Measurements from ENCODE around the gene TRAPPC6A. TPM values are rescaled to one million over a fixed set of nuclear protein-coding genes. Genes with fewer than 3 reads are reported as not detected.

TRAPPC6A gene
- total and polyA plus RNA-seq, 2 experiments from 2014 or later: 29.4 to 74.7 TPM

- Histone ChIP-seq H3F3A (replicated peaks; ENCODE audit: low read depth) (0 out of 2 replicates have a peak, but pooled peaks cover 4% of the 10 kb centered on the region), H3K4me1 (ENCODE audit: insufficient read depth) (0 out of 2 replicates have a peak, but pooled peaks cover 3% of the 10 kb centered on the region), H3K4me2 (no peak overlapping the region), H2AFZ (no peak overlapping the region), H3K9me2 (ENCODE audit: insufficient read depth) (no peaks in the 10 kb centered on the region), H4K20me1 (replicated peaks; ENCODE audit: insufficient read depth) (no peaks in the 10 kb centered on the region; the same call in 1 of the 2 replicates), H3K79me2 (replicated peaks; ENCODE audit: insufficient read depth) (peaks cover 14% of the 10 kb centered on the region), H3K4me3 (no peak overlapping the region), H3K36me3 (ENCODE audit: insufficient read depth) (no peaks in the 10 kb centered on the region), H3K27me3 (ENCODE audit: insufficient read depth) (peaks cover 6% of the 10 kb centered on the region; the same call in 1 of the 2 replicates), H3K27ac (ENCODE audit: low read depth) (no peak overlapping the region)
- Mint-ChIP-seq H3K4me3 (peak overlapping the region; percentile 12; the same call in 2 of the 3 replicates), H3K27me3 (ENCODE audit: insufficient read depth, low read depth, poor library complexity) (peaks cover 20% of the 10 kb centered on the region), H3K36me3 (ENCODE audit: low read depth) (no peaks in the 10 kb centered on the region; the same call in 2 of the 3 replicates), H3K27ac (no peak overlapping the region), H3K4me1 (no peaks in the 10 kb centered on the region), H3K9me3 (no peaks in the 10 kb centered on the region)
- DNase-seq (ENCODE audit: low spot score) (no peak), ATAC-seq (no peak)
- TF ChIP-seq EZH2phosphoT487 (IDR thresholded peaks at IDR 0.05; ENCODE audit: unreplicated experiment) (no peak), ZNF331 (CRISPR knock-in tag; IDR thresholded peaks at IDR 0.05; ENCODE audit: low read depth) (no peak), POLR2AphosphoS5 (IDR thresholded peaks at IDR 0.05; ENCODE audit: low read depth) (no peak), JUNB (IDR thresholded peaks at IDR 0.05; ENCODE audit: unreplicated experiment) (no peak), ETS1 (IDR thresholded peaks at IDR 0.05) (no peak), ZNF462 (CRISPR knock-in tag; IDR thresholded peaks at IDR 0.05) (no peak), REST (IDR thresholded peaks at IDR 0.05; ENCODE audit: unreplicated experiment) (no peak), STAT1 (IDR thresholded peaks at IDR 0.05; ENCODE audit: unreplicated experiment) (no peak), CREB1 (CRISPR knock-in tag; IDR thresholded peaks at IDR 0.05; ENCODE audit: low read depth) (no peak), EZH2 (IDR thresholded peaks at IDR 0.05; ENCODE audit: low read depth, unreplicated experiment) (no peak), NANOG (IDR thresholded peaks at IDR 0.05; ENCODE audit: borderline replicate concordance) (no peak), CTCF (conservative IDR thresholded peaks at IDR 0.05; ENCODE audit: low read depth in 2 of 2) (no peak), ZNF114 (CRISPR knock-in tag; IDR thresholded peaks at IDR 0.05) (no peak)
Observed at GRCh38 chr19:45175515-45176345, 2.3 kb downstream of the TRAPPC6A start.
